ENCODE measurements around the gene TMCO1.

- TF ChIP-seq, protein P1, sequence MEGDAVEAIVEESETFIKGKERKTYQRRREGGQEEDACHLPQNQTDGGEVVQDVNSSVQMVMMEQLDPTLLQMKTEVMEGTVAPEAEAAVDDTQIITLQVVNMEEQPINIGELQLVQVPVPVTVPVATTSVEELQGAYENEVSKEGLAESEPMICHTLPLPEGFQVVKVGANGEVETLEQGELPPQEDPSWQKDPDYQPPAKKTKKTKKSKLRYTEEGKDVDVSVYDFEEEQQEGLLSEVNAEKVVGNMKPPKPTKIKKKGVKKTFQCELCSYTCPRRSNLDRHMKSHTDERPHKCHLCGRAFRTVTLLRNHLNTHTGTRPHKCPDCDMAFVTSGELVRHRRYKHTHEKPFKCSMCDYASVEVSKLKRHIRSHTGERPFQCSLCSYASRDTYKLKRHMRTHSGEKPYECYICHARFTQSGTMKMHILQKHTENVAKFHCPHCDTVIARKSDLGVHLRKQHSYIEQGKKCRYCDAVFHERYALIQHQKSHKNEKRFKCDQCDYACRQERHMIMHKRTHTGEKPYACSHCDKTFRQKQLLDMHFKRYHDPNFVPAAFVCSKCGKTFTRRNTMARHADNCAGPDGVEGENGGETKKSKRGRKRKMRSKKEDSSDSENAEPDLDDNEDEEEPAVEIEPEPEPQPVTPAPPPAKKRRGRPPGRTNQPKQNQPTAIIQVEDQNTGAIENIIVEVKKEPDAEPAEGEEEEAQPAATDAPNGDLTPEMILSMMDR (IDR thresholded peaks at IDR 0.05) = no peak
- TF ChIP-seq POLR2A (IDR thresholded peaks at IDR 0.05) (no peak), EP300 (IDR thresholded peaks at IDR 0.05) (no peak)
Observed at GRCh38 chr1:165772739-165773138, 4.1 kb upstream of the TMCO1 start.

Data from upper lobe of left lung (tissue), 4 donors.